Activated CD4-positive, CD25-positive, alpha-beta regulatory T cell treated with anti-CD3 and anti-CD28 coated beads, Interleukin-2, amount 50 U/mL, for 16 hours (primary cell): ENCODE data around the gene ARHGAP23.
A peak's percentile ranks its signal among the peaks of the same experiment; 100 is the strongest.

ENCODE experiments used
- DNase-seq: peaks from one replicate; pipeline ENCODE4 v3.0.0-alpha.2; 2020; ENCODE audit warnings: low read depth, low spot score

ARHGAP23 gene

GRCh38 chr17:38549285-38549684 is 121.0 kb downstream of the ARHGAP23 start:
- DNase-seq, result no peak

- no peak for DNase-seq
Observed at GRCh38 chr17:38550661-38551060, 122.4 kb downstream of the ARHGAP23 start.

- no peak for DNase-seq
Observed at GRCh38 chr17:38551121-38551520, 122.9 kb downstream of the ARHGAP23 start.

- DNase-seq, result no peak
Observed at GRCh38 chr17:38552343-38552742, 124.1 kb downstream of the ARHGAP23 start.

- DNase-seq, result no peak
Observed at GRCh38 chr17:38554430-38555350, 126.4 kb downstream of the ARHGAP23 start.

GRCh38 chr17:38556239-38556638 is 128.0 kb downstream of the ARHGAP23 start:
- DNase-seq, result no peak

GRCh38 chr17:38557396-38557795 is 129.1 kb downstream of the ARHGAP23 start:
- DNase-seq, result no peak

GRCh38 chr17:38557836-38558727 is 129.8 kb downstream of the ARHGAP23 start:
- DNase-seq, result peak; percentile 78

GRCh38 chr17:38558728-38559050 is 130.4 kb downstream of the ARHGAP23 start:
- no peak for DNase-seq

GRCh38 chr17:38559051-38559879 is 131.0 kb downstream of the ARHGAP23 start:
- peak; percentile 60 for DNase-seq

GRCh38 chr17:38559880-38560230 is 131.6 kb downstream of the ARHGAP23 start:
- no peak for DNase-seq

- no peak for DNase-seq
Observed at GRCh38 chr17:38560503-38561318, 132.4 kb downstream of the ARHGAP23 start.

- no peak for DNase-seq
Observed at GRCh38 chr17:38561416-38562214, 133.4 kb downstream of the ARHGAP23 start.
